K562 (cell line): ENCODE data around the gene MRPL22. TPM values are rescaled to one million over a fixed set of nuclear protein-coding genes. Genes with fewer than 3 reads are reported as not detected.

ENCODE experiments used
- ATAC-seq: fragments of 200-7000 bp; cut with Tn5 transposase; 3 replicates; pipeline ENCODE4 v1.9.1; 2020; ENCODE audit warnings: moderate library complexity
- BruUV-seq: library from RNA; stranded (reverse); fragments of 400-500 nt; replicated peaks from 2 replicates; lab custom pipeline; 2021; lab: Mats Ljungman, UMichigan
- CTCF ChIA-PET: fragments of 300-600 bp; formaldehyde crosslinking; extraction: SDS; loops from one replicate; lab custom pipeline; 2021; ENCODE audit warnings: low intra/inter-chr PET ratio; lab: Yijun Ruan, JAX
- POLR2A ChIA-PET: fragments of 300-600, 350-650 bp; sonication (Branson Sonifier 250); formaldehyde crosslinking; extraction: SDS; loops from one replicate; lab custom pipeline; 2021; ENCODE audit warnings: antibody characterized with exemption, inconsistent platforms; lab: Yijun Ruan, JAX
- DNase-seq, 4 experiments: peaks; one replicate each; pipeline versions ENCODE4 v3.0.0 to v3.0.0-alpha.2; 2011 to 2018; ENCODE audit warnings: low spot score in 3 of 4, mixed read lengths in 3 of 4; ENCODE audit errors: extremely low read depth in 1 of 4
- FAIRE-seq: peaks from 2 replicates; lab custom pipeline; 2011; peaks lifted over from hg19 to GRCh38; lab: Jason Lieb, UNC
- H2AFZ ChIP-seq: 2 replicates; pipeline ENCODE4 v1.6.0; 2011; ENCODE audit warnings: low read depth, low read length, control low read depth, inconsistent platforms
- H3K27ac ChIP-seq: fragments of 200-600 bp; 3 replicates; pipeline ENCODE4 v1.8.0; 2011; ENCODE audit warnings: low read depth, mild to moderate bottlenecking, control low read depth, inconsistent platforms, low read length, moderate library complexity, mixed read lengths; ENCODE audit errors: extremely low read depth
- H3K27me3 ChIP-seq, 2 experiments: fragments of 300-600 bp in 1 of 2; 2 replicates in 1 of 2; 3 replicates in 1 of 2; pipeline versions ENCODE4 v1.6.0 to v1.8.0; 2011; ENCODE audit warnings: inconsistent platforms in 2 of 2, low read length in 2 of 2, mild to moderate bottlenecking in 1 of 2, mixed read lengths in 1 of 2, moderate library complexity in 1 of 2; ENCODE audit not compliant: control insufficient read depth in 2 of 2, insufficient read depth in 2 of 2
- H3K36me3 ChIP-seq: fragments of 300-600 bp; 3 replicates; pipeline ENCODE4 v1.8.0; 2011; ENCODE audit warnings: mild to moderate bottlenecking, low read length, inconsistent platforms; ENCODE audit not compliant: control insufficient read depth, insufficient read depth
- H3K4me1 ChIP-seq, 2 experiments: fragments of 200-600 bp in 1 of 2; replicated peaks in 1 of 2; 2 replicates in 1 of 2; 3 replicates in 1 of 2; pipeline versions ENCODE4 v1.5.1 to v1.8.0; 2011; ENCODE audit warnings: inconsistent platforms in 2 of 2, low read length in 2 of 2, mild to moderate bottlenecking in 1 of 2, mixed read lengths in 1 of 2, moderate library complexity in 1 of 2; ENCODE audit not compliant: control insufficient read depth in 2 of 2, insufficient read depth in 2 of 2
- H3K4me2 ChIP-seq: 2 replicates; pipeline ENCODE4 v1.6.1; 2011; ENCODE audit warnings: low read length, control low read depth, inconsistent platforms, mixed read lengths; ENCODE audit not compliant: insufficient read depth
- H3K4me3 ChIP-seq: fragments of 200-600 bp; sonication (generic), shearing (Covaris generic); 2 replicates; pipeline ENCODE4 v1.5.1; 2016; ENCODE audit warnings: control low read depth, inconsistent platforms
- H3K79me2 ChIP-seq: fragments of 200-600 bp; 3 replicates; pipeline ENCODE4 v1.8.0; 2011; ENCODE audit warnings: low read length, inconsistent platforms; ENCODE audit not compliant: control insufficient read depth, insufficient read depth
- H3K9ac ChIP-seq, 2 experiments: 2 replicates each; pipeline versions ENCODE4 v1.6.0 to v1.6.1; 2011; ENCODE audit warnings: low read depth in 2 of 2, low read length in 2 of 2, control low read depth in 1 of 2, inconsistent platforms in 1 of 2, mild to moderate bottlenecking in 1 of 2, mixed read lengths in 1 of 2; ENCODE audit not compliant: insufficient read depth in 1 of 2
- H3K9me1 ChIP-seq: one replicate; pipeline ENCODE4 v1.6.0; 2011; ENCODE audit warnings: inconsistent platforms, mild to moderate bottlenecking, low read length, moderate library complexity; ENCODE audit not compliant: control insufficient read depth, insufficient read depth
- H3K9me3 ChIP-seq: replicated peaks from 2 replicates; pipeline ENCODE4 v1.5.1; 2011; ENCODE audit warnings: low read depth, low read length, inconsistent platforms; ENCODE audit not compliant: control insufficient read depth, insufficient read depth
- H4K20me1 ChIP-seq: replicated peaks from 2 replicates; pipeline ENCODE4 v1.6.1; 2011; ENCODE audit warnings: low read length, inconsistent platforms, mixed read lengths; ENCODE audit not compliant: control insufficient read depth, insufficient read depth
- ARID1B ChIP-seq: fragments of 450-650 bp; IDR thresholded peaks from 2 replicates; pipeline ENCODE4 v1.6.1; 2016; ENCODE audit warnings: antibody characterized with exemption, mild to moderate bottlenecking, inconsistent platforms
- CBFA2T3 ChIP-seq: fragments of 450-650 bp; IDR thresholded peaks from 2 replicates; pipeline ENCODE4 v1.6.1; 2017
- E2F3 ChIP-seq: fragments of 250-450 bp; sonication (Bioruptor Pico); IDR thresholded peaks from 2 replicates; pipeline ENCODE4 v1.4.0; 2020; ENCODE audit warnings: mild to moderate bottlenecking
- MEIS2 ChIP-seq: fragments of 450-650 bp; IDR thresholded peaks from 2 replicates; pipeline ENCODE4 v1.6.1; 2014; ENCODE audit warnings: mild to moderate bottlenecking; ENCODE audit not compliant: partially characterized antibody
- PBX2 ChIP-seq, 2 experiments: IDR thresholded peaks in 1 of 2; conservative IDR thresholded peaks in 1 of 2; 2 replicates each; pipeline ENCODE4 v1.6.1; 2016; ENCODE audit warnings: low read depth in 2 of 2, mild to moderate bottlenecking in 1 of 2, missing compliant biosample characterization in 1 of 2, missing genetic modification characterization in 1 of 2, moderate library complexity in 1 of 2
- PKNOX1 ChIP-seq: fragments of 450-650 bp; IDR thresholded peaks from 2 replicates; pipeline ENCODE4 v1.6.1; 2016
- RFX1 ChIP-seq: fragments of 450-650 bp; IDR thresholded peaks from 2 replicates; pipeline ENCODE4 v1.6.1; 2016; ENCODE audit warnings: mild to moderate bottlenecking, moderate library complexity
- SOX6 ChIP-seq: fragments of 450-650 bp; IDR thresholded peaks from 2 replicates; pipeline ENCODE4 v1.6.1; 2014; ENCODE audit warnings: mild to moderate bottlenecking
- TAL1 ChIP-seq: fragments of 450-650 bp; IDR thresholded peaks from 2 replicates; pipeline ENCODE4 v1.6.1; 2016; ENCODE audit warnings: mild to moderate bottlenecking
- ZNF431 ChIP-seq: sonication (generic); formaldehyde crosslinking; IDR thresholded peaks from 2 replicates; pipeline ENCODE4 v1.8.0; 2022; ENCODE audit warnings: mild to moderate bottlenecking, missing genetic modification reagents
- WGBS: fragments of 100-300 bp; shearing (Covaris generic); methylation state at CpG from one replicate; pipeline ENCODE4 v1.1.6; 2016; ENCODE audit warnings: low coverage, mixed read lengths; ENCODE audit not compliant: insufficient coverage; ENCODE audit errors: missing lambda C conversion rate; 5-methylcytosine and 5-hydroxymethylcytosine counted together
- in situ Hi-C: fragments of 300-500 bp; cut with MboI; formaldehyde crosslinking; loops from 4 replicates; pipeline ENCODE4 v1.15.0; 2018; ENCODE audit warnings: inconsistent platforms, mixed read lengths
- intact Hi-C: fragments of 100-400 bp; cut with micrococcal nuclease; formaldehyde crosslinking; loops from 2 replicates; pipeline ENCODE4 v1.14.2; 2022
- polyA plus RNA-seq, 8 experiments: library from polyadenylated mRNA; depleted of rRNA in 4 of 8; stranded (reverse) in 5 of 8; unstranded in 3 of 8; fragments of >200 nt; fragmentation: Nextera tagmentation in 2 of 8; fragmentation: Illumina TruSeq in 1 of 8; extraction: Ambion mirVana in 2 of 8; extraction: Trizol in 1 of 8; gene quantifications; 2 replicates each; pipeline versions ENCODE4 v1.2.1 to v1.2.3, GENCODE V29; 2011 to 2014; ENCODE audit warnings: inconsistent platforms in 1 of 8, missing spikeins in 1 of 8
- total RNA-seq, 7 experiments: library from RNA; depleted of rRNA in 6 of 7; stranded (reverse); fragments of >200 nt in 6 of 7; fragmentation: Illumina TruSeq in 2 of 7; extraction: Trizol in 2 of 7; gene quantifications; 2 replicates each; pipeline versions ENCODE4 v1.2.1 to v1.2.3, GENCODE V29; 2011 to 2021; ENCODE audit warnings: low replicate concordance in 1 of 7

The MRPL22 gene
- total and polyA plus RNA-seq, 9 of the 15 experiments (the other 6 are each of a cell fraction or from before 2014, with no cell fraction given), result 41.1 to 424 (median 102) TPM

GRCh38 chr5:154978294-154978693 lies 37.4 kb downstream of the MRPL22 start (continued):
- TF ChIP-seq ZNF431 (CRISPR knock-in tag), result 0 out of 2 replicates have a peak, but pooled peaks have one; percentile 36
- peak; percentile 66 for TF ChIP-seq CBFA2T3
- peak; percentile 60; the same call in 1 of the 2 replicates for TF ChIP-seq SOX6
- TF ChIP-seq TAL1, result peak; percentile 65
- peak; percentile 70 for TF ChIP-seq ARID1B

GRCh38 chr5:154984946-154985516 lies 44.2 kb downstream of the MRPL22 start:
- in situ Hi-C loops (no loop called here), intact Hi-C loops (no loop called here)
- under 1% methylated on average over 8 of the region's 8 CpGs for WGBS
- Histone ChIP-seq H4K20me1 (no peaks in the 10 kb centered on the region), H3K27me3 (peaks cover 13 to 20% of the 10 kb centered on the region in 2 experiments; a peak in 4 of 5 replicates), H3K4me3 (no peak overlapping the region), H3K4me2 (no peak overlapping the region), H3K4me1 (no peaks in the 10 kb centered on the region), H3K9me3 (peaks cover 2% of the 10 kb centered on the region; the same call in 1 of the 2 replicates), H3K9me1 (no peaks in the 10 kb centered on the region), H3K9ac (no peak overlapping the region), H3K36me3 (no peaks in the 10 kb centered on the region), H2AFZ (no peak overlapping the region), H3K79me2 (no peaks in the 10 kb centered on the region), H3K27ac (no peak overlapping the region)
- no peak for DNase-seq
- ChIA-PET CTCF (no interaction called here), POLR2A (interaction anchor here (0.7 to 1.2 kb wide), 2 partner anchors 17 to 333 kb away, joined by 3 read pairs; no protein-coding TSS in a partner anchor)
- no peak for TF ChIP-seq E2F3
- TF ChIP-seq RFX1, result no peak
- TF ChIP-seq PBX2 (CRISPR knock-in tag; IDR thresholded peaks at IDR 0.05; ENCODE audit: low read depth), result no peak
- TF ChIP-seq PBX2 (tag; conservative IDR thresholded peaks at IDR 0.05; ENCODE audit: low read depth), result peak; percentile 87
- TF ChIP-seq PKNOX1, result peak; percentile 89
- TF ChIP-seq MEIS2, result peak; percentile 78
- ATAC-seq, result no peak
- no peak for FAIRE-seq
- BruUV-seq, result no TSS peak
